CD4-positive, alpha-beta T cell treated with Interleukin-4 for 1 hour (primary cell): Measurements from ENCODE around the gene AFF3.

Experiments
- DNase-seq, 2 donors: peaks; one replicate each; pipeline ENCODE4 v3.0.0-alpha.2; 2020 to 2022

Gene AFF3

GRCh38 chr2:100067784-100068183, 74.6 kb downstream of the AFF3 start:
- DNase-seq = no peak

GRCh38 chr2:100066856-100067255, 75.5 kb downstream of the AFF3 start:
- no peak for DNase-seq

GRCh38 chr2:100066246-100066645, 76.1 kb downstream of the AFF3 start:
- no peak for DNase-seq

GRCh38 chr2:100064592-100065428, 77.6 kb downstream of the AFF3 start:
- DNase-seq = no peak

- no peak for DNase-seq
Measured at GRCh38 chr2:100064165-100064564, 78.2 kb downstream of the AFF3 start.

GRCh38 chr2:100063459-100063953, 78.9 kb downstream of the AFF3 start:
- no peak for DNase-seq

GRCh38 chr2:100062336-100062735, 80.1 kb downstream of the AFF3 start:
- DNase-seq = no peak

- DNase-seq = peak in 1 of 2 donors; percentile 38
Measured at GRCh38 chr2:100060875-100061274, 81.5 kb downstream of the AFF3 start.

GRCh38 chr2:100059638-100060037, 82.8 kb downstream of the AFF3 start:
- DNase-seq = no peak

- no peak for DNase-seq
Measured at GRCh38 chr2:100057901-100058261, 84.5 kb downstream of the AFF3 start.

GRCh38 chr2:100054426-100054825, 88.0 kb downstream of the AFF3 start:
- DNase-seq = no peak

GRCh38 chr2:100053087-100053885, 89.1 kb downstream of the AFF3 start:
- no peak for DNase-seq

- no peak for DNase-seq
Measured at GRCh38 chr2:100052650-100053049, 89.7 kb downstream of the AFF3 start.

- DNase-seq = no peak
Measured at GRCh38 chr2:100051253-100051652, 91.1 kb downstream of the AFF3 start.

- DNase-seq = no peak
Measured at GRCh38 chr2:100050685-100051084, 91.7 kb downstream of the AFF3 start.

GRCh38 chr2:100046961-100047947, 95.1 kb downstream of the AFF3 start:
- DNase-seq = no peak

GRCh38 chr2:100045000-100045399, 97.4 kb downstream of the AFF3 start:
- no peak for DNase-seq

GRCh38 chr2:100043891-100044255, 98.5 kb downstream of the AFF3 start:
- DNase-seq = no peak

- DNase-seq = no peak
Measured at GRCh38 chr2:100043081-100043890, 99.1 kb downstream of the AFF3 start.

GRCh38 chr2:100042562-100042961, 99.8 kb downstream of the AFF3 start:
- no peak for DNase-seq

GRCh38 chr2:100041946-100042345, 100.4 kb downstream of the AFF3 start:
- no peak for DNase-seq

- no peak for DNase-seq
Measured at GRCh38 chr2:100041385-100041784, 101.0 kb downstream of the AFF3 start.
